ENCODE data around the gene CCDC180.
"Not testable (repeated sequence)": the region's sequence is repeated elsewhere in the genome, so short reads cannot be mapped to it uniquely, and the experiment has no call there.

Gene CCDC180

DNA sequence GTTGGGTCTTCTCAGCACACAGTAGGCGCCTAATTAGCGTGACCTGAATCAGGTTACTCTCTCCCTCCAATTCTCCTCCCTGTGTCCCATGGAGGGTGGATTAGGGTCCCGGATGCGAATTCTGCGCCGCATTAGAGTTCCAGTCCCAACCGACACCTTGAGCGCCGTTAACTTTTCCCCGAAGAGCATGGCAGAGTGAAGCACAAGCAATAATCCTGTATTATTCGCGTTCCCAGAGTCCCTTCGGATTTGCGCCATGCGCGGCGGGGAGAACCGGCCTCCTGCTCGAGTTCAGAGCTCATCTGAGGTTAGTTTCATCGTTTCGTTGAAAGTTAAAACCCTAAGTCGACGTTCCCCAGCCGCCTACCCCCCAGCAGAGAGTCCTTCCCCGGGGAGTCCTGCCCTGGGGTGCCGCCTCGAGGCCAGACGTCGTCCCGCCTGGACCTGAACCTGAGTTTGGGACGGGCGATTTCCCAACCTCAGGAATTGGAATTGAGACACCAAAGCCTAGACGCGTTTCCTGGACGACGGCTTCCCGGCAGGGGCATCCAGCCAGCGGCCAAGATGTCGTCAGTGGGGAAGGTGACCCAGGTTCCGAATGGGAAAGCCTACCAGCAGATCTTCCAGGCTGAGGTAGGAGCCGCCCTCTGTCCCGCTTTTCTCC lies at the start of gene CCDC180:
TSS of gene CCDC180 (plus strand) at position 160 of the 664 bp plus-strand sequence. CDS start at position 565, 405 bp downstream.
- DNase-seq, result no peak

DNA sequence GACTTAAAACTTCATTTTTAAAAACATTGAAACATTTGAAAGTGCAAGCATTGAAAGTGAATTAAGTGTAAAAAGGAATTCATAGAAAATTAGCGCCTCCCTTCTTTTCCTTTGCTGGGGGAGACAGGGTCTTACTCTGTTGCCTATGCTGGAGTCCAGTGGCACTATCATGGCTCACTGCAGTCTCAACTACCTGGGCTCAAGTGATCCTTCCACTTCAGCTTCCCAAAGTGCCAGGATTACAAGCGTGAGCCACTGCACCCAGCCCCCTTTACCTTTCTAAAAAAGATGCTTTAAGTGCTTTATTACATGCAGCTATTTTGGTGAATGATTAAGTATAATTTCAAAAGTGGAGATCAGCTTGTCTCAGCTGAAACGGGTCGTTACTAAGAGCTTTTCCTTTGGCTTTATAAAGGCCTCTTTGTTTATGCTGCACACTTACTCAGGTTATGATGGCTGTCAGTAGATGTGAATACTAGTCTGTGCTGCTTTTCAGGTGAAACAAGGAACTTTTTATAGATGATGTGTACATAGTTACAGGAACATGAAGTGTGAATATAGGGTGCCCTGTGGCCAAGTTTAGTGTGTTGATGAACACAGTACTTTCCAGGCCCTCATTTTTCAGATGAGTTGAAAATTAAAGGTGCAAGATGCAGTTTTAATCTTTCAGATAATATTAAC lies 47.5 kb upstream of the CCDC180 start:
- DNase-seq, result not testable (repeated sequence)

DNA sequence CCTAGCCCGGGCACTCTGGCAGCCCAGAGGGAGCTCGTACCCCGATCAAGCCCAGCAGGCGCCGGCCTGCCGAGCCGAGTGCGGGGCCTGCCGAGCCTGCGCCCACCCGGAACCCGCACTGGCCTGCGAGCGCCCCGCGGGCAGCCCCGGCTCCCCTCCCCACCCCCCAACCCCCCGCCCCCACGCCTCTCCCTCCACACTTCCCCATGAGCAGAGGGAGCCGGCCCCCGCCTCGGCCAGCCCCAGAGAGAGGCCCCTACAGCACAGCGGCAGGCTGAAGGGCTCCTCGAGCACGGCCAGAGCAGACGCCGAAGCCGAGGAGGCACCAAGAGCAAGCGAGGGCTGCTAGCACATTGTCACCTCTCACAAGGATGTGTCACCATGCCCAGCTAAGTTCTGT lies 36.2 kb upstream of the CCDC180 start:
- no peak for DNase-seq

DNA sequence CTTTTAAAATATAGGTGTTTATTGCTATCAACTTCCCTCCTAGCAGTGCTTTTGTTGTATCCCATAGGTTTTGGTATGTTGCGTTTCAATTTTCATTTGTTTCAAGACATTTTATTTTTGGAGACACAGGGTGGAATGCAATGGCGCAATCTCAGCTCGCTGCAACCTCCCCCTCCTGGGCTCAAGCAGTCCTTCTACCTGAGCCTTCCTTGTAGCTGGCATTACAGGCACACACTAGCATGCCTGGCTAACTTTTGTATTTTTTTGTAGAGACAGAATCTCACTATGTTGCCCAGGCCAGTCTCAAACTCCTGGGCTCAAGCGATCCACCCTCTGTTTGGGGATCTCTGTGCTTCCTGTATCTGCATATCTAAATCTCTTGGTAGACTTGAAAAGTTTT lies 35.4 kb upstream of the CCDC180 start:
- DNase-seq, result no peak

DNA sequence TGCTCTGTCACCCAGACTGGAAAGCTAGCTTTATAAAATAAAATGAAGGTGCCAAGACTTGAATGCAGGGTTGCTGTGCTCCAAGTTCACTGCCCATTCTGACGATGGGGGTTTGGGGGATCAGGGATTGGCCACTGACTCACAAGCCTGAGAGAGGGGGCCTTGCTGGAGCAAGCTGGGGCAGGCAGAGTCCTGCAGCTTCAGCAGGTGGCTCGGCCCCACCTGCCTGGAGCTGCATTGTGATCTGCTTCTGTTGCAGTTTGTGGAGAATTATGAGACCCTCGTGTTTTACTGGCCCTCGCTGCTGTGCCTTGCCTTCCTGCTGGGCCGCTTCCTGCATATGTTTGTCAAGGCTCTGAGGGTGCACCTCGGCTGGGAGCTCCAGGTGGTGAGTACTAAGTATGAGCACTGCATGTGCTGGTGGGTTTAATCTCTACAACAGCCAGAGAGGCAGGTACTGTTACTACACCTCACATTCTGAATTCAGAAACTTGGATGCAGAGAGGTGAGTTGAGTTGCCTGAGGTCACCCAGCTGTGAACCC lies 31.1 kb upstream of the CCDC180 start:
- DNase-seq, result no peak

DNA sequence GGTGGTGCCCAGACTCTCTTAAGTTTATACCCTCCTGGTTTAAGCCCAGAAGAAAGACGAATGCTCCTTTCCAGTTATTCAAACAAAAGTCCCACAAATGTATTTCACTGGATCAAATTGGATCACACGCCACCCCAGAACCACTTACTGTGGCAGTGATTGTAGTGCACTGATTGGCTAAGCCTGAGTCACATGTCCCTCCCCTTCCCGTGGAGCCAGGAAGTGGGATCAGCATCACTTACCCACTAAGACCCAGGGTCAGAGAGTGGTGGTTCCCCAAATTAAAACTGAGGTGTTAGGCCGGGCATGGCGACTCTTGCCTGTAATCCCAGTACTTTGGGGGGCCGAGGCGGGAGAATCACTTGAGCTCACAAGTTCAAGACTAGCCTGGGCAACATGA lies 29.5 kb upstream of the CCDC180 start:
- DNase-seq, result no peak

DNA sequence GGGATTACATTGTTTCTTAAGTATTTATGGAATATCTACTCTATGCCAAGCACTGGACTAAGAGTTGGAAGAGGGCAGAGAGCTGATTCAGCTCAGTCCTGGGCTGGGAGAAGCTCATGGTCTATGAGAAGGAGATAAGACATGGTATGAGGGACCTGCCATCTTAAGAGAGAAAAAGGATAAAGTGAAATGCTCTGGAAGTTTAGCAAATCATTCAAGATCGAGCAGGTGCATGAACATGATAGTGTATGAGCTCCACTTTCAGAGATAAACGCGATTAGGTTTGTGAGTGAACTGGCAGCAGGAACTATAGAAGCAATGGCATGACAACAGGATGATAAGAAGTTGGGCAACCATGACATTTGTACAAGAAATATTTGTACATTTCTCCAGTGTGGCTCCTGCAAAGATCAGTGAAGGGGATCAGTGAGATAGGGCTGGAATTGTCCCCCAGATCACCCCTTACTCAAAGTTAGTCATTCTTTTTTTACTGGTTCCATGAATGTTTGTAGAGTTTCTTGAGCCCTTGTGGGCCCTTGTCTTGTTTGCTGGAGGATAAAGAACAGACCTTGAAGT lies 26.6 kb upstream of the CCDC180 start:
- DNase-seq, result no peak

DNA sequence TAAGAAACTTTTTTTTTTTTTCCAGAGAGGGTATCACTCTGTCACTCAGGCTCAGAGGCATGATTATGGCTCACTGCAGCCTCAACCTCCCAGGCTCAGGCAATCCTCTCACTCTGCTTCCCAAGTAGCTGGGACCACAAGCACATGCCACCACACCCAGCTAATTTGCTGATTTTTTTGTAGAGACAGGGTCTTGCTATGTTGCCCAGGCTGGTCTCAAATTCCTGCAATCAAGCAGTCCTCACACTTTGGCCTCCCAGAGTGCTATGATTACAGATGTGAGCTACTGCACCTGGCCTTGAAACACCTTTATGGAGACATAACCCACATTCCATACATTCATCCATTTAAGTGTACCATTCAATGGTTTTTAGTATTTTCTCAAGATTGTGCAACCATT lies 23.7 kb upstream of the CCDC180 start:
- DNase-seq, result no peak

DNA sequence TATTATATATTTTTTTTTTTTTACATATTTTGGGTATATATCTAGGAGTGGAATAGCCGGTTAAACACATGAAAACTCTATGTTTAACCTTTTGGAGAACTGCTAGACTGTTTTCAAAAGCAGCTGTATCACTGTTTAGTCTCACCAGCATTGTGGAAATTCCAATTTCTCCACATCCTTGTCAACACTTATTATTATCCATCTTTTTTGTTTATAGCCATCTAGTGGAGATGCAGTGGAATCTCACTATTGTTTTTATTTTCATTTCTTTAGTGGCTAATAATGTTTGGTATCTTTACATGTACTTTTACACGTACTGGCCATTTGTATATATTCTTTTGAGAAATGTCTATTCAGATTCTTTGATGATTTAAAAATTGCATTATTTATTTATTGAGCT lies 22.7 kb upstream of the CCDC180 start:
- no peak for DNase-seq

DNA sequence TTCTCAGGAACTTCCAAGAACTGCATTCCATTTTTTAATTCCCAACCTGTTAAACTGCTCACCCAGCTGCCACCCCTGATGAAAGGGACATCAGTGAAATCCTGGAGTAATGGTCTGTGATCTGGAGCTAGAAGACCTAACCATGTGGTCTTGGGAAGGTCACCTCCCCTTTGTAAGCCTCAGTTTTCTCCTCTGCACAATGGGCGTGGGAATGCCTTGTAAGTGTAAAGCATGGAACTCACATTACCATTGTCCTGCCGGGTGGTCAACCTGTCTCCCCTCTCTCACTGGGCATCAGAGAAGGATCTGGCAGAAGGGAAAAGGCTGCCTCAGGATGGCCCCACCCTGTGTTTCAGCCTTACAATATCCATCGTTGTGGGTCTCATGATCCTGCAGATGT lies 15.3 kb upstream of the CCDC180 start:
- DNase-seq, result no peak

DNA sequence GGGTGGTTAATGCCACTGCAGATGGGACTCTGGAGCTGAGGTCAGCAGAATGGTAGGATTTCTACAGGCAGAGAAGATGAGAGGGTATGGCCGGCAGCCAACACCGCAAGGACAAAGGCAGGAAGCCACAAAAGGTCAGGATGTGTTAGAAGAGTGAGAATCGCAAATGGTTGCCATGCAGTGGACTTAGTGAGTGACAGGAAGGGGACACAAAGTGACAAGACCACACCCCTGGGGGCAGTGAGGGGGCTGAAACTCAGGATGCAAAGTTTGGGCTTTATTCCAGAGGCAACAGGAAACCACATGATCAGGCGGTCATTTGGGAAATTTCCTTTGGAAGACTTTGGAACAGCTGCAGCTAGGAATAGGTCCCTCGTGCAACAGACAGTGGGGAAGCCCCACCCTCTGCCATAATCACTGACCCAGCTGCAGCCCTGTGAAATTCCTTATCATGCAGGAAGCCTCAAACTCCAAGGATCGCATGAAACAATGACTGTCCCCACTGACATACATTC lies 14.2 kb upstream of the CCDC180 start:
- DNase-seq, result no peak

DNA sequence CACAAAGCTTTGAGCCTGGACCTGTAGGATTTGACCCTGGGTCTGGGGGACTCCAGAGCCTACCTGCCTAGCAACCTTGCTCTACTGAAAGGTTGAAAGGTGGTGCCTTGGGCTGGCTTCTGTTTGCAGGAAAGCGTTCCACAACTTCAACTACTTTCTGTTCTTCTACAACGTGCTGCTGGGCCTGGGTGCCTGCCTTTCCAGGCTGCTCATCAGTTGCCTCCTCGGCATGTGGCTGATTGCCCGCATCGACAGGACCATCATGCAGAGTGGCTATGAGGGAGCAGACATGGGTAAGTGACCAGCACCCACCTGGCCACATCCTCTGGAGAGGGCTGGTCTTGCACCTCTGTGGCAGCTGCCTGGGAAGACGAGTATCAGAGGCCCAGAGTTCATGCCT lies 13.6 kb upstream of the CCDC180 start:
- DNase-seq, result no peak

DNA sequence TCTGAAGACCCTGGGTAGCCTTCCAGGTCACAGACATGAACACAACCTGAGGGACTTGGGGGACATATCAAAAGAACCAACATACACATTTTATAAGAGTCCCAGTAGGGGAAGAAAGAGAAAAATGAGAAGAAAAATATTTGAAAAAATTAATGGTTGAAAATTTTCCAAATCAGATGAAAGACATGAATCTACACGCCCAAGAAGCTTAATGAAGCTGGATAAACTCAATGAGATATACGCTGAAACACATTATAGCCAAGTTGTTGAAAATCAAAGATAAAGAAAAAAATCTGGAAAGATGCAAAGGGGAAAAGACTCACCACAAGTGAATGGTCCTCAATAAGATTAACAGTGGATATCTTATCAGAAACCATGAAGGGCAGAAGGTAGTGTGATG lies 9.6 kb upstream of the CCDC180 start:
- DNase-seq, result no peak

DNA sequence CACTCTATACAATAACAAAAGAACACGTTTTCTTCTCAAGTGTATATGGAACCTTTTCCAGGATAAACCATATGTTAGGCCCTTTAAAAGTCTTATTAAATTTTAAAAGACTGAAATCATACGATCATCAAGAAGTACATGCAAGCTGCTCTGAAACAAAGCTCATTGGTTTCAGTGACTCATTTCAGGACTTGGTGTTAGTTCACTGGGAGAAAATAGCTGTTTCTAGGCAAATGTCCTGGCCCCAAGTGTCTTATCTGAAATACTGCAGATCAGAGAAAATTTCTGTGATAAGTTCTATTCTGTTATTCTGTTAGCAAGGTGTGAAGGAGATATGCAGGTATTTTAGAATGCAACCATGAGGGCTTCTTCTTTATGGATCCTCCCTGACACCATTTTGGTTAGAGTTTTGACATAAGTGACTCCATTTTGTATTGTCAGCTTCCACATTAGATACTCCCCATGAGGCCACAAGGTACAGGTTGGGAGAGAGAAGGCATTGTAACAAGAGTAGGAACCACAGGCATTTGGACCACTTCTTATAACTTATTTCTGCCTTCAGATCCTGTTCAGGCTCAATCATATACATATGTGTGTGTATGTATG lies 7.5 kb upstream of the CCDC180 start:
- no peak for DNase-seq

DNA sequence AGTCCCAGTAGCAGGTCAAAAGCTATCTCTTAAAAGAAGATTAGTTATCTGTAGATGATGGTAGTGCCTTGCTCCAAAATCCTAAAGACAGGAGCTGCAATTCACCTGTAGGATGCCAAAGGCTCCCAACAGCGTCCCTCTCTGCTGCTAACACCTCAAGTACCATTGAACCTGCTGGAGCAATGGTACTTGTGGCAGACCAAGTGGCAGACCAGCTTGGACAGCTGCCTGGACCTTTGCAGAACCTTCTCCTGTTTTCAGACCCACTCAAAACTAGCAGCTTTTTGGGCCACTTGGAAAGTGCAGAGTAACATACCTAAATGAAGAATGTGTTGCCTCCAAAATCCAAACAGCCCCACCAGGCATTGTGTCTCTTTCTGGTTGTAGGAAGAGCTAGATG lies 6.9 kb upstream of the CCDC180 start:
- DNase-seq, result no peak

DNA sequence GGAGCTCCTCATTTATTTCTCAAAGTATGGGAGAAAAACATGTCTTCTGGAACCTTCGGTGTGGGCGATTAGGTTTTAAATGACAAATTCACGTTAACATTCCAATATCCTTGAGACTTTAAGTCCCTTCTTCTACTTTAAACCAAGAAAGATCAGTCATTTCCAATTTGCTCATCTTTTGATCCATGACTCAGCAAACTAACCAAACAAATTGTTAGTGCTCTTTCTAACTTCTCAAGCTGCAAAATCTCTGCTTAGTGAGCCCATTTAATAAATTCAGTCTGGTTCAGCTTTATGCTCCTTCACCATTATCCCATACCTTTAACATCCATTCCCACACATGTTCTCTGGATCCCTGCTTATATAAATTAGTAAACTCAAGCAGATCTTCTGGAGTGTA lies 5.5 kb upstream of the CCDC180 start:
- no peak for DNase-seq

DNA sequence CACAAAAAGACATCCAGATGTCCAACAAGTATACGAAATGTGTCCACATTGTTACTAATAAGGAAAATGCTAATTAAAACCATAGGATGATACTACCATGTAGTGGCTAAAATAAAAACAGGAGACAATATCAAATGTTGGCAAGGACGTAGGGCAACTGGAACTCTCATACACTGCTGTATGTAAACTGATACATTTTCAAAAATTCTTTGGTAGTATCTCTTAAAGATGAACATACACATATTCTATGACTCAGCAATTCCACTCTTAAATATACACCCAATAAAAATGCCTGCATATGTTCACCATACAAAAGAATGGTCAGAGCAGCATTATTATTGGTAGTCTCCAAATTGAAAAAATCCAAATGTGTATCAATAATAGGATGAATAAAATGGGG lies 2.9 kb upstream of the CCDC180 start:
- DNase-seq, result no peak

DNA sequence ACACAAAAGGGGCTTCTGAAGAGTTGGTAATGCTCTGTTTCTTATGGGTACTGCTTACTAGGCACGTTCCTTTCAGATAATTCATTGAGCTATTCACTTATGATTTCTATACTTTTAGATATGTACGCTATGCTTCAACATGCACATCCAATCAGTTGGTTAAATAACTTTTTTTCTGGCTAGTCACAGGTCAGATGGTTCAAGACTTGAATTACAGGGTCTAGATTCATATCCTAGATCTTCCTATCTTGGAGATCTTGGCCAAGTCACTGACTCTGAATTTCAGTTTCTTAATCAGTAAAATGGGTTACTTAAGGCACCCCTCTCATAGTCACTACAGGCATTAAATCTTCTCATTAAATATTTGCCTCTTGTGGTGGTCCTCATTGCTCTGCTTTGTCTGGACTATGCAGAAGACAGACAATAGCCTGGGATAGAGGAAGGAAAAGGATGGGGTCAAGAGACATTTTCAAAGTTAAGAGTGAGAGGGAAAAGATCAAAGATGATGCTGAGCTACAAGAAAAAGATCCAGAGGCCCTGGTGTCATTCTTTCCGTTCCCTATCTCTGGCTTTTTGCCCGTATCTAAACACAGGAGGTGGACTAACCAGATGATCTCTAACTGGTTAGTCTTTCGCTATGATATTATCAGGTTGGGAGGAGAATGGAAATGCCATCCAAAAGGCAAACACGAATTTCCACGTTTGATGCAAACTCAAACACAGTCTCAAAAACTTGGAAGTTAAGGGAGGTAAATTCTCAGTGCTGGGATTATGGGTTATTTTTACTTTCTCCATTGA lies 1.8 kb upstream of the CCDC180 start:
- no peak for DNase-seq

DNA sequence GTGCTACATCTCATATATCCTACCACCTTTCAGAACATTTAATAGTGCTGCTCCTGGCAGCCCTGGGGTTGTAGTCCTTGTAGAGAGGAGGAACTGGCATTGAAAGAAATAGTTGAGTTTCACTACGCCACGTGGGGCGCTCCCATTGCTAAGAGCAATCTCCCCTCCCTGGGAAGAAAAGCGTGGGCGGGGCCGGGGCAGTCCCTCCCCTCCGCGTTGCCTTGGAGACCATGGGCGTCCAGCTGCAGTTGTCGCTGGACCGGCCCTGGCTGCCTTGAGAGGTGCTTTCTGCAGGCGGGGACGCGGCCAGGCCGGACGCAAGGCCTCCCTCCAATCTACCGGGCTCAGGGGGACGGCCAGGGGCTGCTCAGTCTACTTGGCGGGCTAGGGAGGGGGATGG lies 368 bp upstream of the CCDC180 start:
- no peak for DNase-seq

DNA sequence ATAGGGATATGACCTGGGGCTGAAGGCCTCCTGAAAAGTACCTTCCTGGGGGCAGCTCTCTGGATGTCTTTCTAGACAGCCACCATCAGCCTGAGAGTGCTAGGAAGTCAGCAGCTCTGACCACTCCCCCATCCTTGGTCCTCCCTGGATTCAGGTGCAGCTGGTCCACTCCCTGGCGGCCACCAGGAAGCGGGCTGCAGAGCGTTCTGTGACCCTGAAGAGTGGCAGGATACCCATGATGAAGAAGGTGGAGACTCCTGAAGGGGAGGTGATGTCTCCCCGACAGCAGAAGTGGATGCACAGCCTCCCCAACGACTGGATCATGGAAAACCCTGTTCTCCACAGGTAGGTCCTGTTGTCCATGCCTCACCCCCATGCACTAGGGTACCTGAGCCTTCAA lies 1.8 kb downstream of the CCDC180 start:
- no peak for DNase-seq

DNA sequence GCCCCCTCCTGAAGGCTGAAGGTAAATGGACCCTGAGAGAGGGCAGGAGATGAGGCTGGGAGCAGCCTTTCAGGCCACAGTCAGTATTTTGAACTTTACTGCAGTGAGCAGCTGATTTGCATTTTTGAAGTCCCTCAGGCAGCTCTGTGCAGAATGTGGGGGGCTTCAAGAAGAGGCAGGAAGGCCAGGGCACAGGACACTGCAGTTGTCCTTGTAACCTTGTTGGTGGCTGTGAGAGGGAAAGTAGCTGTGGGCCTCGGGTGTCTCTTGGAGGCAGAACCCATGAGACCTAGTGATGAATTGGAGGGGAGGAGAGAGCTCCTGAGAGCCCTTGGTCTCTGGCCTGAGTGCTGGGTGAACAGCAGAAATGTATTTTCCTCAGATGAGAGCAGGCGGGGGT lies 2.6 kb downstream of the CCDC180 start:
- DNase-seq, result no peak

DNA sequence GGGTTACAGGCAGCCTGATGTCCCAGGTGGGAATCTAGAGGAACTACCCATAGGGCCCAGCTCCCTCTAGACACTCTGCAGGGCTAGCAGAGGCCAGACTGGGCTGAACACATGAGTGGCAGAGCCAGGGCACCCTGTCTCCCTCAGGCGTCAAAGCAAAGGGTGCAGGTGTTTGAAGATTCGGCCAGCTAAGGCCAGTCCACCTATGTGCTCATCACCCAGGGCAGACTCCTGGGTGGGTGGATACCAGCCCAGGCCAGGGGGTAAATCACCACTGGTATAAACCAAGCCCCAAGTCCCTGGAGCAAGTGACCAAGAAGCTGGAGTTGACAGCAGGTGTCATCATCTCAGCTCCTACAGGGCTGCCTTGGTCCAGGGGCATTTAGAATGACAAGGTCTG lies 3.4 kb downstream of the CCDC180 start:
- DNase-seq, result no peak
